Panc1 (cell line): Measurements from ENCODE around the gene SMC4.
A peak's percentile ranks its signal among the peaks of the same experiment; 100 is the strongest.

Experiments used
- CTCF ChIP-seq: fragments of 450-650 bp; IDR thresholded peaks from 2 replicates; pipeline ENCODE4 v1.5.1; 2017; ENCODE audit warnings: mild to moderate bottlenecking
- POLR2AphosphoS5 ChIP-seq: IDR thresholded peaks from 2 replicates; pipeline ENCODE4 v1.6.1; 2012; ENCODE audit warnings: mild to moderate bottlenecking, low read depth, low read length, moderate library complexity
- SIN3A ChIP-seq: IDR thresholded peaks from 2 replicates; pipeline ENCODE4 v1.6.1; 2012; ENCODE audit warnings: low read depth, mild to moderate bottlenecking, low read length, moderate library complexity, borderline replicate concordance; ENCODE audit not compliant: insufficient read depth
- TCF7L2 ChIP-seq: IDR thresholded peaks from 2 replicates; pipeline ENCODE4 v1.6.1; 2011; ENCODE audit warnings: mild to moderate bottlenecking, low read depth, low read length, inconsistent platforms

- TF ChIP-seq CTCF (no peak), SIN3A (peak; percentile 99), POLR2AphosphoS5 (peak; percentile 77), TCF7L2 (no peak; the same call in none of the 2 replicates)
Measured at GRCh38 chr3:160399125-160400029, at the start of gene SMC4, which contains the start of gene IFT80.
